Suprapubic skin (tissue), 3 donors: ENCODE measurements around the gene IFT20.

ENCODE experiments used
- CTCF ChIP-seq, 2 donors: fragments of 200-600 bp in 1 of 2; fragments of 450-650 bp in 1 of 2; sonication (generic) in 1 of 2; IDR thresholded peaks; one replicate each; pipeline ENCODE4 v1.5.1; 2016 to 2019; ENCODE audit warnings: antibody characterized with exemption in 2 of 2, mild to moderate bottlenecking in 1 of 2, moderate library complexity in 1 of 2
- EP300 ChIP-seq: sonication (generic); formaldehyde crosslinking; IDR thresholded peaks from one replicate; pipeline ENCODE4 v1.6.1; 2017; ENCODE audit warnings: antibody characterized with exemption
- POLR2A ChIP-seq, 2 donors: fragments of 450-650 bp; IDR thresholded peaks; one replicate each; pipeline ENCODE4 v1.6.1; 2017; ENCODE audit warnings: antibody characterized with exemption in 2 of 2, mild to moderate bottlenecking in 2 of 2, moderate library complexity in 2 of 2

DNA sequence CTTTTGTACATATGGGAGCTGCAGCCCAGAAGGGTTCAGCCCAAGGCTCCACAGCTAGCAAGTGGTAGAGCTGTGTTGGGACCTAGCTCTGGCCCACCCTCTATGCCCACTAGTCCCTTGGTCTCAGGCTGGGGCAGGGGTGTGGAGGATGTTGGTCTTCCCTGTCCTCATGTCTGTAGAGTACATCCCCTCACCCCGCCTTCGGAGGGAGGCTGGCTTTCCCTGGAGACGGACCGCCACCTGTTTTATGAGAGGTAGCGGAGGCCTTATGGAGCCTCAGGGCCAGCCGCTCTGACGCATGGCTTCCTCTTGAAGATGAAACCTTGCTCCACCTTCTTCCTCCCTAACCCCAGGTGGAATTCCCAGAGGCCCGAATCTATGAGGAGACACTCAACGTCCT is 8.7 kb upstream of the IFT20 start:
- TF ChIP-seq CTCF (IDR thresholded peaks at IDR 0.05) (no peak), POLR2A (IDR thresholded peaks at IDR 0.05) (no peak), EP300 (no peak)
